OCI-LY7 (cell line): ENCODE data around the gene ADM5. TPM values are rescaled to one million over a fixed set of nuclear protein-coding genes. Genes with fewer than 3 reads are reported as not detected.

Experiments
- BruUV-seq: library from RNA; stranded (reverse); fragments of 400-500 nt; replicated peaks from 2 replicates; lab custom pipeline; 2021; lab: Mats Ljungman, UMichigan
- CTCF ChIA-PET: fragments of 300-600 bp; sonication (Branson Sonifier 250); formaldehyde crosslinking; loops from one replicate; lab custom pipeline; 2022; ENCODE audit warnings: antibody characterized with exemption; ENCODE audit not compliant: unreplicated experiment; lab: Charles Lee
- POLR2A ChIA-PET: fragments of 300-600 bp; sonication (Branson Sonifier 250); formaldehyde crosslinking; loops from one replicate; lab custom pipeline; 2022; ENCODE audit warnings: antibody characterized with exemption; lab: Charles Lee
- DNase-seq: peaks from one replicate; pipeline ENCODE4 v3.0.0-alpha.2; 2015; ENCODE audit warnings: low spot score
- H2AFZ ChIP-seq: fragments of 200-600 bp; sonication (generic), shearing (Covaris generic); 2 replicates; pipeline ENCODE4 v1.6.1; 2014; ENCODE audit warnings: mild to moderate bottlenecking, antibody characterized with exemption, low read length, moderate library complexity
- H3K27ac ChIP-seq: fragments of 200-600 bp; sonication (generic); 2 replicates; pipeline ENCODE4 v1.5.1; 2014; ENCODE audit warnings: mixed run types, low read depth, mild to moderate bottlenecking, moderate library complexity, low read length, inconsistent platforms; ENCODE audit not compliant: poor library complexity, severe bottlenecking
- H3K36me3 ChIP-seq: fragments of 200-600 bp; sonication (generic); 2 replicates; pipeline ENCODE4 v1.6.1; 2014; ENCODE audit warnings: mild to moderate bottlenecking, antibody characterized with exemption, low read length, moderate library complexity, mixed read lengths; ENCODE audit not compliant: insufficient read depth
- H3K4me1 ChIP-seq: fragments of 200-600 bp; sonication (generic); 2 replicates; pipeline ENCODE4 v1.5.1; 2014; ENCODE audit warnings: mild to moderate bottlenecking, low read length; ENCODE audit not compliant: insufficient read depth, poor library complexity, severe bottlenecking
- H3K4me2 ChIP-seq: fragments of 200-600 bp; sonication (generic); 2 replicates; pipeline ENCODE4 v1.6.1; 2014; ENCODE audit warnings: mild to moderate bottlenecking, low read length
- H3K4me3 ChIP-seq: fragments of 200-600 bp; sonication (generic); 2 replicates; pipeline ENCODE4 v1.5.1; 2014; ENCODE audit warnings: mild to moderate bottlenecking, low read depth, low read length; ENCODE audit not compliant: poor library complexity, severe bottlenecking
- H3K79me2 ChIP-seq: fragments of 200-600 bp; sonication (generic); 2 replicates; pipeline ENCODE4 v1.6.1; 2016; ENCODE audit warnings: low read depth, mild to moderate bottlenecking, low read length, moderate library complexity, mixed read lengths; ENCODE audit not compliant: insufficient read depth
- H3K9me2 ChIP-seq: fragments of 200-600 bp; sonication (generic); 2 replicates; pipeline ENCODE4 v1.6.1; 2016; ENCODE audit warnings: mild to moderate bottlenecking, low read length, mixed read lengths; ENCODE audit not compliant: insufficient read depth
- H3K9me3 ChIP-seq: fragments of 200-600 bp; sonication (generic); 2 replicates; pipeline ENCODE4 v1.6.1; 2014; ENCODE audit warnings: mild to moderate bottlenecking, mixed run types, low read length, mixed read lengths
- H4K20me1 ChIP-seq: fragments of 200-600 bp; sonication (generic); 2 replicates; pipeline ENCODE4 v1.6.1; 2014; ENCODE audit warnings: mild to moderate bottlenecking, antibody characterized with exemption, low read length, moderate library complexity, mixed read lengths; ENCODE audit not compliant: insufficient read depth
- CTCF ChIP-seq: fragments of 200-600 bp; sonication (generic); conservative IDR thresholded peaks from 2 replicates; pipeline ENCODE4 v1.5.1; 2014; ENCODE audit warnings: mild to moderate bottlenecking, antibody characterized with exemption, low read length, moderate library complexity, mixed read lengths
- EZH2phosphoT487 ChIP-seq: fragments of 200-600 bp; sonication (generic); IDR thresholded peaks from 2 replicates; pipeline ENCODE4 v1.6.1; 2018; ENCODE audit warnings: low read depth, borderline replicate concordance, mild to moderate bottlenecking, mixed run types, antibody characterized with exemption, low read length, moderate library complexity, mixed read lengths
- intact Hi-C: fragments of 100-400 bp; cut with micrococcal nuclease; formaldehyde crosslinking; loops from one replicate; pipeline ENCODE4 v1.10.0; 2022; ENCODE audit not compliant: unreplicated experiment
- total RNA-seq, 2 experiments: library from RNA; depleted of rRNA in 1 of 2; stranded (reverse); fragments of >200 nt in 1 of 2; shearing (Covaris generic) in 1 of 2; gene quantifications; 2 replicates each; pipeline ENCODE4 v1.2.3, GENCODE V29; 2014 to 2022

Gene ADM5
- total RNA-seq, 2 experiments from 2014 or later: 15.3 to 16.5 TPM

- Histone ChIP-seq H2AFZ (no peak overlapping the region), H3K27ac (no peak overlapping the region), H3K4me3 (no peak overlapping the region), H3K4me2 (no peak overlapping the region), H3K9me2 (no peaks in the 10 kb centered on the region), H3K4me1 (peaks cover 14% of the 10 kb centered on the region), H3K9me3 (no peaks in the 10 kb centered on the region), H3K79me2 (peaks cover 23% of the 10 kb centered on the region), H3K36me3 (peaks cover 45% of the 10 kb centered on the region), H4K20me1 (no peaks in the 10 kb centered on the region; the same call in 1 of the 2 replicates)
- CTCF ChIA-PET: no interaction called here
- BruUV-seq: no TSS peak
- POLR2A ChIA-PET: no interaction called here
- intact Hi-C loops: no loop called here
- TF ChIP-seq CTCF (no peak), EZH2phosphoT487 (no peak)
- DNase-seq: no peak
Measured at GRCh38 chr19:49646586-49646985, 42.8 kb upstream of the ADM5 start.

DNA sequence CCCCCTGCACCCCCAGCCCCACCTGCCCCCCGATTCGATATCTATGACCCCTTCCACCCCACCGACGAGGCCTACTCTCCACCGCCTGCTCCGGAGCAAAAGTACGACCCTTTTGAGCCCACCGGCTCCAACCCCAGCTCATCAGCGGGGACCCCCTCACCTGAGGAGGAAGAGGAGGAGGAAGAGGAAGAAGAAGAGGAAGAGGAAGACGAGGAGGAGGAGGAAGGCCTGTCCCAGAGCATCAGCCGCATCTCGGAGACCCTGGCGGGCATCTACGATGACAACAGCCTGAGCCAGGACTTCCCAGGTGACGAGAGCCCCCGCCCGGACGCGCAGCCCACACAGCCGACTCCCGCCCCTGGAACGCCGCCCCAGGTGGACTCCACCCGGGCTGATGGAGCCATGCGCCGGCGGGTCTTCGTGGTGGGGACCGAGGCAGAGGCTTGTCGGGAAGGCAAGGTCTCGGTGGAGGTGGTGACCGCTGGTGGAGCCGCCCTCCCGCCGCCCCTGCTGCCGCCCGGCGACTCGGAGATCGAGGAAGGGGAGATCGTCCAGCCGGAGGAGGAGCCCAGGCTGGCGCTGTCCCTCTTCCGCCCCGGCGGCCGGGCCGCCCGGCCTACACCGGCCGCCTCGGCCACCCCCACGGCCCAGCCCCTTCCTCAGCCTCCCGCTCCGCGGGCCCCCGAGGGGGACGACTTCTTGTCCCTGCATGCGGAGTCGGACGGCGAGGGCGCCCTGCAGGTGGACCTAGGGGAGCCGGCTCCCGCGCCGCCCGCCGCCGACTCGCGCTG lies 38.2 kb upstream of the ADM5 start:
- no peak overlapping the region for H3K4me3 ChIP-seq
- peaks cover 81% of the 10 kb centered on the region for H3K36me3 ChIP-seq
- no peak for DNase-seq
- H3K27ac ChIP-seq: no peak overlapping the region
- no TSS peak for BruUV-seq
- no peaks in the 10 kb centered on the region for H3K4me1 ChIP-seq
- H3K4me2 ChIP-seq: no peak overlapping the region
- intact Hi-C loops: no loop called here
- CTCF ChIA-PET: no interaction called here
- POLR2A ChIA-PET: no interaction called here
- no peaks in the 10 kb centered on the region for H3K9me3 ChIP-seq
- no peaks in the 10 kb centered on the region for H3K79me2 ChIP-seq
- no peaks in the 10 kb centered on the region for H3K9me2 ChIP-seq
- H4K20me1 ChIP-seq: no peaks in the 10 kb centered on the region
- no peak for TF ChIP-seq EZH2phosphoT487
- no peak for TF ChIP-seq CTCF
- no peak overlapping the region for H2AFZ ChIP-seq
